Measurements from ENCODE around the gene BTBD9.

DNA sequence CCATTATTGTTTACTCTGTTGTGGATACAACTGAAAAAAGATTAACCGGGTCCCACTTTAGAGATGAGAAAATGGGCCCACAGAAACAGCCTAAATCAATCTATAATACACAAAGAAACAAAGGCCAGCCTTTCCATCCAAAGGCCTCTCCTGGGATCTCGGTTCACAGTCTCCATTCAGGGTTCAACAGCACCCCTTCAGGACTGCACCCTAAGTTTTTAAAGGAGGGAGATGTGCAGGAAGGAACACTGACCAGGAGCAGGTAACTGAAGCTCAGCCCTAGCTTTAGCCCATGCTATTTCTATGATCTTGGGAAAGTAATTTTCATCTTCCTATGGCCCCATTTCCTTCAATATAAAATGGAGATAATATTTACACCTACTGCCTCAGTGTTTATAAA lies 147.7 kb downstream of the BTBD9 start:
- TF ChIP-seq, protein P1, sequence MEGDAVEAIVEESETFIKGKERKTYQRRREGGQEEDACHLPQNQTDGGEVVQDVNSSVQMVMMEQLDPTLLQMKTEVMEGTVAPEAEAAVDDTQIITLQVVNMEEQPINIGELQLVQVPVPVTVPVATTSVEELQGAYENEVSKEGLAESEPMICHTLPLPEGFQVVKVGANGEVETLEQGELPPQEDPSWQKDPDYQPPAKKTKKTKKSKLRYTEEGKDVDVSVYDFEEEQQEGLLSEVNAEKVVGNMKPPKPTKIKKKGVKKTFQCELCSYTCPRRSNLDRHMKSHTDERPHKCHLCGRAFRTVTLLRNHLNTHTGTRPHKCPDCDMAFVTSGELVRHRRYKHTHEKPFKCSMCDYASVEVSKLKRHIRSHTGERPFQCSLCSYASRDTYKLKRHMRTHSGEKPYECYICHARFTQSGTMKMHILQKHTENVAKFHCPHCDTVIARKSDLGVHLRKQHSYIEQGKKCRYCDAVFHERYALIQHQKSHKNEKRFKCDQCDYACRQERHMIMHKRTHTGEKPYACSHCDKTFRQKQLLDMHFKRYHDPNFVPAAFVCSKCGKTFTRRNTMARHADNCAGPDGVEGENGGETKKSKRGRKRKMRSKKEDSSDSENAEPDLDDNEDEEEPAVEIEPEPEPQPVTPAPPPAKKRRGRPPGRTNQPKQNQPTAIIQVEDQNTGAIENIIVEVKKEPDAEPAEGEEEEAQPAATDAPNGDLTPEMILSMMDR (IDR thresholded peaks at IDR 0.05): no peak
- TF ChIP-seq POLR2A (IDR thresholded peaks at IDR 0.05): no peak
